HPDE6-E6E7 (cell line): ENCODE results near the gene UBL4B.

Experiments used
- DNase-seq: peaks from one replicate; pipeline ENCODE4 v3.0.0; 2011; ENCODE audit warnings: missing footprints; ENCODE audit errors: extremely low spot score

UBL4B gene

DNA sequence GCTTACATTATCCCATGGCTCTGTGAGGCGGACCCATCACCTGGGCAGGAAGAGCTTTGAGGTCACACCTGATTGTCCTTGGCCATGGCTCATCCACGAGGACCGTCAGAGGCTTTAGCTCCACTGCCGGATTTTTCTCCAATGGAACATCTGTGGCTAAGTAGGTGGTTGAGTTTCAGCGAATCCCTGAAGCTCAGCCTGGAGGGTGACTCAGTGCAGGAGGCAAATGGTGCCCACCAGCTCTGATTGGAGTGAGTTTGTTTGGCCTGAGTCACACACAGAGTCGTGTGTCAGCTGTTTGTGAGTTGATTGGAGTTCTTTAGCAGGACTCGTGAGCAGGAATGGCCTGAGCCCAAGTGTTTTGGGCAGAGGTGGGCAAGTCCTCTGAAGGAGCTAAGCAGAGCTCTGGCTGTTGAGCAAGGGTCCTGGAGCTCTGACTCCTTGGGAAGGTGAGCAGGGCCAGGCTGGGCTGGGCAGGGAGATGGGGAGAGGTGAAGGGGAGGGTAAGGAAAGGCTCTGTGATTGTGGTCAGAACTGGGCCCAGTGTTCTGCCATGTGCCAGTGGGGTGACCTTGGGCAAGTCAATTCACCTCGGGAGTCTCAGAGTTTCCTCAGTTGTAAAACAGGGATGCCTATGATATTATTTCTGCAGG, 40.0 kb downstream of the UBL4B start:
- no peak for DNase-seq

DNA sequence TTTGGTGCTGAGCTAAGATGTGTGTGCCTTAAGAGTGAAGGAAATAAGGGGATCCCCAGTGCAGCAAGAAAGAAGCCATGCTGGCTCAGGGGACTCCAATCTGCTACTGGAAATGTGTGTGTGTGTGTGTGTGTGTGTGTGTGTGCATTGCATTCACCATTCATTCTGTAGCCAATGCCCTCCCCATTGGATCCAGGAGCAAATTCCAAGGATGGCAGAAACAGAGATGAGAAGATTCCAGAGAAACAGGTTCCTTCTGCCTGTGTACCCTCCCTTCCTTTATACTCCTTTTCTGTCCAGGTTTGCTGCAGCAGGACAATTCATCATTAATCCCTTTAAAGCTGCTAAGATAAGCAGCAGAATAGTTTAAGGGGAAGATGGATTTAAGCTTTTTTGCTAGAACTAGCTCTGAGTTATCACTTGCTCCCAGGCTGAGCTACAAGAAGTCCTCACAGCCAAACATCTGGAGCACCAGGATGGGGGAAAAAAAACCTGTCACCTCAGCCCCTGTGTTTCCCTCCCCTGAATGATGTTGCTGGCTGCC, 41.2 kb downstream of the UBL4B start:
- no peak for DNase-seq

DNA sequence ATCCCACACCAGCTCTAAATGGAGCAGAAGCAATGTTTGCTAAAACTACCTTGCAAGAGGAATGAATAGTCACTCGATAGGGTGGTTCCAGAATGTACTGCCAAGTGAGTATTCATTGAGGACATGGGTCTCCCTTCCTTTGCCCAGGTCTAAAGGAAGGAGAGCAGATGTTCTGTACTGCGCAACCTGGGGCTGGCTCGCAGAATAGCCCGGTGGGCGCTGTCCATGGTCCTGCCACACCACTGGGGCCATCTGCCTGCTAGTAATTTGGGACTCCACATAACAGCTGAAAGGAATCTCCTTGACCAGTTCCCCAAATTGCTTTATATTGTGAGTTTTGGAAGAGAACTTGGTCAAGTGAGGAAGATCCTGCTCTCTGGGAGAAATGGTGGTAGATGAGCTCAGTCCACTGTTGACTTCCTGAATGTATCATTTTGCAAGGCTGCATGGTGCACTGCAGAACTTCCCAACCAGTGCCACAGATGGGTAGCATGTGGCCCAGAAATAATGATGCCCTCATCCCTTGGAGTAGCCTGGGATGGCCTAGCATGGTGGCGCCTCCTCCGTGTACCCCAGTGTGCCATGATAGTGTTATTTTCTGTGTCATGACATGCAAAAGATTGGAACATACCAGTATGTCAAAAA, 43.8 kb downstream of the UBL4B start:
- peak; percentile 38 for DNase-seq

DNA sequence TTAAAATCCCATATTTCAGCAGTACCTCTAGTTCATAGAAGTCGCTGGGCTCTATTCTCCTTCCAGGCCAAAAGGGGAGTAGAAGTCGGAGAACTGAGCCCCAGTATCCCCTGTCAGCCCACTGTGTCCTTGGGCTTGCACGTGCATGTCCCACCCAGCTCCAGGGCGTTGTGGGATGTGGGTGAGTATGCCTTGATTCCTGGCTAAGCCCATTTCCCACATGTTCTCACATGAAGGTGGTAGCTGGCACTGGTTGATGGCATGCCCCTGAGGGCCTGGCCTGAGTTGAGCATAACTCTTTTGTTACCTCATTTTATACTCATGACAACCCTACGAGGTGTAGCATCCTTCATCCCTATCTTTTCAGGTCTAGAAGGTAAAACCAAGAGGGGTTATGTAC, 46.0 kb downstream of the UBL4B start:
- no peak for DNase-seq

DNA sequence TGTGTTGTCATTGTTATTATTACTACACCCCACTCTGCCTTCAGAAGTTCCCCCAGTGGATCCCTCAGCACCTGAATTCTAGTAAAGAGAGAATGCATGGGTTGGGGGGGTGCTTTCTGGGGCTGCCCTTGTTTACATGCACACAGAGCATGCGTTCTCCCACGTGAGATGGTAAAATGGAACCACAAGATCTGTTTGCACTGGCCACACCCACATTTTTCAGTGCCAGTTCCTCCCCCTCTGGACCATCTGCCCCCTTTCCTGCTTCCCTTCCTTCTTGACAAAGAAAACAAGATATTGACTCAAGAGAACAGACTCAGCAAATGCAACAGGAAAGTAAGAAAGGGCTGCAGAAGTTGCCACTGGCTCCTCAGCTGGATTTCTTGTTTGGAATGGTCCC, 46.9 kb downstream of the UBL4B start:
- DNase-seq, result no peak

DNA sequence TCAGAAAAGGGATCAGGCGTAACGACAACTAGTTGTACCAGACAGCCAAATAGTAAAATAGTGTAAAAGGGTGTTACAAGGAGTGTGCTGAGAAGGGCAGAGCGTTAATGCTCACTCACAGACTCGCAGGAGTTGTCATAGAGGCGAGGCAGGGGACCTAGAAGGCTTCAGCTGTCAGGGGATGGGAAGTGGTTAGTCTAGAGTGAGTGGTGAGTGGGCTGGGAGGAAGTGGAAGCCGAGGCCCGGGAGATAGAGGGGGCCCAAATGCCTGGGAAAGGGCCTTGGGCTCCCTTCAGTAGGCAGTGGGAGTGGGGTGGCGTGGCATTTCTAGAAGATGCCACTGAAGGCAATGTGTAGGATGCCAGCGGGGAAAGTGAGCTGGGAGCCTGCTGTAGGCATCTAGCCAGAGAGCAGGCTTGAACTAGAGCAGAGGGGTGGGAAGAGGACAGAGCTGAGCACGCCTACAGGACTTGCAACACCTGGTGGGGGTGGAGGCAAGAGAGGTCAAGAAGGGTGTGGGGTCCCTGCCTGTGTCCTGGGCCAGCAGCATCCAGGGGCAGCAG, 48.4 kb downstream of the UBL4B start:
- DNase-seq, result no peak

DNA sequence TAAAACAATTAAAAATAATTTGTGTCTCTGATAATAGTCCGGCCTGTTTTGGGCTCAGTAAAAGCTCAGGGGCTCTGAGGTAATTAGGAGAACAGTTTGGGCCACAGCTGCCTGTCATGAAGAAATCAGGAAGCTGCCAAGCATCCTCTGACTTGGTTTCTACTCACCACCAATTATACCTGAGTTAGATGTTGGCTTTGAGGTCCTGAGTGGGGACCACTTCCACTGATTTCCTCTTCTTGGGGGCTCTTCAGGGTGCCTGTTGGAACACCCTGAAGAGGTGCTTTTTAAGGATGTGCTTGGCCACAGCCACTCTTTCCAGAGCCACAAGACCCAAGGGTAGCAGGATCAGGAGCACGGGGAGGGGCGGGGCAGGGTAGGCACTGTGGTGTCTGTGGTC, 48.9 kb downstream of the UBL4B start:
- no peak for DNase-seq

DNA sequence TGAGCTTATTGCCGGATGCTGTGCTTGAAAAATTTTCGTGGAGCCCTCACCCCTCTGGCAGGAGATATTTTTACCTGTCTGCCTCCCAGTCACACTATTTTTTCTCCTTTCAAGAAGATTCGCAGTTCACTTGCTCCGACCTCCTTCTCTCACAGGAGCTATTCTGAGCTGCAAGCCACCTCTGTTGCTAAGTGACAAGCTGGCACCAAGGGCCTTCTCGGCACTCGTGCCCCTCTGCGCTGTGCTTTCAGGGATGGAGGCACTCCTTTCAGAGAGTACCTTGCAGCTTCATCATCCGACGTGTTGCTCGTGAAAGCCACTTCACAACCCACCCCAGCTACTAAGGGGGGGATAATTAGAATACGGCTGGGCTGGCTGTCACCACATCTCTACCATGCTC, 49.6 kb downstream of the UBL4B start:
- DNase-seq, result no peak
